ENCODE data around the gene ADAT3.
A peak's percentile ranks its signal among the peaks of the same experiment; 100 is the strongest.
"Not testable (repeated sequence)": the region's sequence is repeated elsewhere in the genome, so short reads cannot be mapped to it uniquely, and the experiment has no call there.

ADAT3 gene

GRCh38 chr19:1884719-1885334, 20.4 kb upstream of the ADAT3 start:
- peak; percentile 48 for DNase-seq

DNA sequence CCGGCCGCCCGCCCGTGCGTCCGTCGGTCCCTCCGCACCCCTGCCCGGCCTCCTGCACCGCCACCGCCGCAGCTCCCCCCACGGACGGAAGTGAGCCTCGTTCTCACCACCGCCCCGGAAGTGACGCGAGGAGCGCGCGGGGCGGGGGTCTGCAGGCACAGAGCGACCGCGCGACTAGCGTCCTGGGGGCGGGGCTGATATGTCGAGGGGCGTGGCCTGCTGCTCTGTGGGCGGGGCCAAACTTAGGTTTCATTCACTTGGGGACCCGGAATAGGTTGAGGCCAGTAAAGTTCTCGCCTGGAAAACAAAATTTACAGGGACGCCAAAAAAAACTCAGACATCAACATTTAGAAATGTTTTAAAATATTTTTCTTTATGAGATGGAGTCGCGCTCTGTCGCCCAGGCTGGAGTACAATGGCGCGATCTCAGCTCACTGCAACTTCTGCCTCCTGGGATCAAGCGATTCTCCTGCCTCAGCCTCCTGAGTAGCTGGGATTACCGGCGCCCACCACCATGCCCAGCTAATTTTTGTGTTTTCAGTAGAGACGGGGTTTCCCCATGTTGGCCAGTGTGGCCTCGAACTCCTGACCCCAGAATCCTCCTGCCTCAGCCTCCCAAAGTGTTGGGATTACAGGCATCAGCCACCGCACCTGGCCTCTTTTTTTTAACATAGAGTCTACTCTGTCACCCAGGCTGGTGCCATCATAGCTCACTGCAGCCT, 19.6 kb upstream of the ADAT3 start, which contains the start of gene ABHD17A:
TSS of gene ABHD17A (minus strand) at position 99 of the 722 bp plus-strand sequence. CDS start 3,930 bp downstream, outside the sequence.
- DNase-seq = peak; percentile 97

DNA sequence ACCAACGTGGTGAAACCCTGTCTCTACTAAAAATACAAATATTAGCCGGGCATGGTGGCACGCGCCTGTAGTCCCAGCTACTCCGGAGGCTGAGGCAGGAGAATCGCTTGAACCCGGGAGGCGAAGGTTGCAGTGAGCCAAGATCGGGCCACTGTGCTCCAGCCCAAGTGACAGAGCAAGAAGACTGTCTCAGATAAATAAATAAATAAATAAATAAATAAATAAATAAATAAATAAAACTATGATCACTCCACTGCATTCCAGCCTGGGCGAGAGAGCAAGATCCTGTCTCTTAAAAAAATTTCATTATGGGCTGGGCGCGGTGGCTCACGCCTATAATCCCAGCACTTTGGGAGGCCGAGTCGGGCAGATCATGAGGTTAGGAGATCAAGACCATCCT, 18.8 kb upstream of the ADAT3 start:
- not testable (repeated sequence) for DNase-seq

- no peak for DNase-seq
These were observed 16.8 kb upstream of the ADAT3 start for GRCh38 chr19:1888385-1888784.

- DNase-seq = no peak
These were observed 15.3 kb upstream of the ADAT3 start for GRCh38 chr19:1889907-1890306.

DNA sequence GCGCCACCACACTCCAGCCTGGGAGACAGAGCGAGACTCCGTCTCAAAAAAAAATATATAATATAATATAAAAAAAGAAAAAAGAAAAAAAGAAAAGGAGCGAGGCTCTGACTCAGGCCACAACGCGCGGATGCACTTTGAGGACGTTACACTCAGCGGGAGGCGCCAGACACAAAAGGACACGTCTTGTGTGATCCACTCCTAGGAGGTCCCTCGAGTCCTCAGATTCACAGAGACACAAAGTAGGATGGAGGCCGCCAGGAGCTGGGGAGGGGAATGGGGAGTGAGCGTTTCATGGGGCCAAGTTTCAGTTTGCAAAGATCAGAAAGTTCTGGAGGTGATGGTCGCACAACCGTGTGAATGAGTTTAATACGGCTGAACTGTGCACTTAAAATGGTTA, 11.4 kb upstream of the ADAT3 start:
- no peak for DNase-seq

DNA sequence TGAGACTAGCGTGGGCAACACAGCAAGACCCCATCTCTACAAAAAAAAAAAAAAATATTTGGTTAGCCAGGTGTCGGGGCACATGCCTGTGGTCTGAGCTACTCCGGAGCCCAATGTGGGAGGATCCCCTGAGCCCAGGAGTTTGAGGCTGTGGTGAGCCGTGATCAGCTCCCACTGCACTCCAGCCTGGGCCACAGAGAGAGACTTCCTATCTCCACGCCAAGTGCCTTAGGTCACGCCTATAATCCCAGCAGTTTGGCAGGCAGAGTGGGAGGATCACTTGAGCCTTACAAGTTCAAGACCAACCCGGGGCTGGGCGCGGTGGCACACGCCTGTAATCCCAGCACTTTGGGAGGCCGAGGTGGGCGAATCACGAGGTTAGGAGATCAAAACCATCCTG, 8.7 kb upstream of the ADAT3 start:
- no peak for DNase-seq

DNA sequence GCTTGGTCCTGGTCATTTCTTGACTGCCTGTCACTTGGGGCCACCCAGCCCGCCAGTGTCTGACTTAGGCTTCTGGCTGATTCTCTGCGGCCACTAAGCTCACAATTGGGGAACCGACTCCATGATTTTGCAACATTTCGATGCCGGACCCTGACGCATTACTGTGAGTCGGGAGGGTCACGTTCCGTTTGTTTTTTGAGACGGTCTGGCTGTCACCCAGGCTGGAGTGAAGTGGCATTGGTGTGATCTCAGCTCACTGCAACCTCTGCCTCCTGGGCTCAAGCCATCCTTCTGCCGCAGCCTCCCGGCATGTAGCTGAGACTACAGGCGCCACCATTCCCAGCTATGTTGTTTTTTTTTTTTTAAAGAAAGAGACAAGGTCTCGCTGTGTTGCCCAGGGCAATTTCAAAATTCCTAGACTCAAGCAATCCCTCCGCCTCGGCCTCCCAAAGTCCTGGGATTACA, 3.2 kb upstream of the ADAT3 start:
- DNase-seq = no peak

- no peak for DNase-seq
These were observed 2.3 kb upstream of the ADAT3 start for GRCh38 chr19:1902923-1903322.

DNA sequence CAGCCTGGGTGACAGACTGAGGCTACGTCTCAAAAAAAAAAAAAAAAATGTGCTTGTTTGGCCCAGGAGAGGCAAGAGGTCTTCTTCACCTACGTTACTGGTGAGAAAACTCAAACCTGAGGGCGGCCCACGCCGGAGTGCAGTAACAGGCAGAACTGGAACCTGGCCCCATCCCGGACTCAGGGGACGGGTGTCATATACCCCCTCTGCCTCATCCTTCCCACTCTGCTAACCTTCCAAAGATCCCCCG, 414 bp upstream of the ADAT3 start:
- no peak for DNase-seq

DNA sequence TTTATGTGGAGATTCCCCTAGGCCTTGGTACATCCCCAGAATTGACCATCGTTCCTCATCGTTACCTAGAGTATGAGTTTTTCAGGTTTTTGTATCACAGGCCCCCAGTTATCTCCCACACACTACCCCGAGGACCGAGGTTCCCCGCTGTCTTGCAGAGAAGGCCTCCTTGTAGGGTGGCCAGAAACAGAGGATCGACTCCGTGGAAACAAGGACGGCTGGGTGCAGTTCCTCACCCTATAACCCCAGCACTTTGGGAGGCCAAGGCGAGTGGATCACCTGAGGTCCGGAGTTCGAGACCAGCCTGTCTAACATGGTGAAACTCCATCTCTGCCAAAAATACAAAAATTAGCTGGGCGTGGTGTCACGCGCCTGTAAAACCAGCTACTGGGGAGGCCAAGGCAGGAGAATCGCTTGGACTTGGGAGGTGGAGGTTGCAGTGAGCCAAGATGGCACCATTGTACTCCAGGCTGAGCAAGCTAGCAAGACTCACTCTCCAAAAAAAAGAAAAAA, 720 bp downstream of the ADAT3 start:
- DNase-seq = no peak

- DNase-seq = no peak
These were observed 1.9 kb downstream of the ADAT3 start for GRCh38 chr19:1906985-1907562.

DNA sequence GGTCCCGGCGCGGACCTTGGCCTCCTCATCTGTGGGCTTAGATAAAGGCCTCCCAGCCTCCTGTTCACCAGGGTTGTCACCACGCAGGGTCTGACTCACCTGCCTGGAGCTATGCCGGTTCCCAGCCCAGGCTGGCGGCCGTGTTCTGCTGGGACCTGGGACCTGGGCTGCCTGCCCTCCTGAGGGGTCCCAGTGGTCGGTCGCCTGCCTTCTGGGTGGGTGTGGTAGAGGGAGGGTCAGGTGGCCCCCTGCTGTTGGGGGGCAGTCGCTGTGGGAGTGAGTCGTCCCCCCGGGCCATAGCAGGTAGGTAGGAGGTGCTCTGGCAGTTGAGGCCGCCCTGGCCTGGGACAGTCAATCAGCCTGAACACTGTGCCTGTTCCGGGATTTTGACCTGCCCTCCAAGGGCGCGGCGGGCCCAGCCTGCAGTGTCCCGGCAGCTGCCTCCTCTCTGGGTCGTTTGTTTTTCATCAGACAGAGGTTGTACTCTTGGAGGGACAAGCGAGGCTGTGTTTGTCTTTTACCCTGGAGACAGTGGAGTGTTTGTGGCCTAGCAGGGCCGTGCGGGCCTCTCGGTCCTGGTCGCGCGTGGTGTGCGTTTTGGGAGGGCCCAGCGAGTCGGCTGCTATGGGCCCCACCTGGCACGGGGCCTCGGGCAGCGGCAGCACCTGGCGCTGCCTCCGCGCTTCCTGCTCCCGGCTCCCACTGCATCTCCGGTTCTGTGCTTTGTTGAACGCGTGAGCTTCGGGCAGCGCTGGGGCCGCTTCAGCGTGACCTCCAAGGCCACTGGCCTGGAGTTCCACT, 2.6 kb downstream of the ADAT3 start:
- no peak for DNase-seq

DNA sequence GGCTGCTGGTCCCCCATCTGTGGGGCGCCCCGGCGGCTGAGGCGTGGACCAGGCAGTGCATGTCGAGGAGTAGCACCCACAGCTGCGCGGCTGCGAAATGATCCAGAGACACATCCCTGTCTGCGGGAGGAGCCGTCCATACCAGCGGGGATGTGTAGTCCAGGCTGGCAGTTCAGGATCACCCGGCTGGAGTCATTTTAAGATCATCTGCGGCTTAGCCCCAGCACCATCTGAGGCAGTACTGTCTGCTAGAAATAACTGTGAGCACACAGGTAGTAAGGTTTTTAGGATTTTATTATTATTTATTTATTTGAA, 3.1 kb downstream of the ADAT3 start:
- no peak for DNase-seq

- no peak for DNase-seq
These were observed 4.5 kb downstream of the ADAT3 start for GRCh38 chr19:1909761-1910080.

GRCh38 chr19:1910177-1910576, 5.0 kb downstream of the ADAT3 start:
- DNase-seq = no peak

DNA sequence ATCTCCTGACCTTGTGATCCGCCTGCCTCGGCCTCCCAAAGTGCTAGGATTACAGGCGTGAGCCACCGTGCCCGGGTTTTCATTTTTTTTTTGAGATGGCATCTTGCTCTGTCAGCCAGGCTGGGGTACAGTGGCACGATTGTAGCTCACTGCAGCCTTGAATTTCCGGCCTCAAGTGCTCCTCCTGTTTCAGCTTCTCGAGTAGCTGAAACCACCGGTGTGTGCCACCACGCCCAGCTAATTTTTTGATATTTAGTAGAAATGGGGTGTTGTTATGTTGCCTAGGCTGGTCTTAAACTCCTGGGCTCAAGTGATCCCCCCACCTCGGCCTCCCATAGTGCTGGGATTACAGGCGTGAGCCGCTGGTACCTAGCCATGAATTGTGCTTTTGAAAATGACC, 5.9 kb downstream of the ADAT3 start:
- DNase-seq = peak; percentile 54

DNA sequence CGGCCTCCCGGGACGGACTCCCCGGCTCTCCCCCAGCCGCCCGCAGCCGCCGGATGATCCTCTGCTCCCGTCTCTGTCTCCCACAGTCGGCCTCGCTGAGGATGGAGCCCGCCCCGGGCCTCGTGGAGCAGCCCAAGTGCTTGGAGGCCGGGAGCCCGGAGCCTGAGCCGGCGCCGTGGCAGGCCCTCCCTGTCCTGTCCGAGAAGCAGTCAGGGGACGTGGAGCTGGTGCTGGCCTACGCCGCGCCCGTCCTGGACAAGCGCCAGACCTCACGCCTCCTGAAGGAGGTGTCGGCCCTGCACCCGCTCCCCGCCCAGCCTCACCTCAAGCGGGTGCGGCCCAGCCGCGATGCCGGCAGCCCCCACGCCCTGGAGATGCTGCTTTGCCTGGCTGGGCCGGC, 6.8 kb downstream of the ADAT3 start:
- DNase-seq = no peak

DNA sequence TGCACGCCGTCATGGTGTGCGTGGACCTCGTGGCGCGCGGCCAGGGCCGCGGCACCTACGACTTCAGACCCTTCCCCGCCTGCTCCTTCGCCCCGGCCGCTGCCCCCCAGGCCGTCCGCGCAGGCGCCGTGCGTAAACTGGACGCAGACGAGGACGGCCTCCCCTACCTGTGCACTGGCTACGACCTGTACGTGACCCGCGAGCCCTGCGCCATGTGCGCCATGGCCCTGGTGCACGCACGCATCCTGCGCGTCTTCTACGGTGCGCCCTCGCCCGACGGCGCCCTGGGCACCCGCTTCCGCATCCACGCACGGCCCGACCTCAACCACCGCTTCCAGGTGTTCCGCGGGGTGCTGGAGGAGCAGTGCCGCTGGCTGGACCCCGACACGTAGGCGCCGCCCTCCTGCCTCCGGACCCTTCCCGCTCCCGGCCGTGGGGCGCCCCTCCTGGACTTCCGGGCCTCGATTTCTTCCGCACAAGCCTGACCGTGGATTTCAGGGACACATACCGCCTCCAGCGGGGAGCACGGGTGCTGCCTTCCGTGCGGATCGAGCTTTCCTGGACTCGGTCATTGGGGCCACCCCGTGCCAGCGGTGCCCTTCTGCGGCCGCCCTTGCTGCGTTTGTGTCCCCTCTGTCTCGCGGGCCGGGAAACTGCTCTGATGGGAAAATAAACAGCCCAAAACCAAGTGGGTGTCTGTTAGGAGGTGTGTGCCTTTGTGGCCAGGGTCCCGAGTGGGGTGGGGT, 7.7 kb downstream of the ADAT3 start:
- DNase-seq = no peak

DNA sequence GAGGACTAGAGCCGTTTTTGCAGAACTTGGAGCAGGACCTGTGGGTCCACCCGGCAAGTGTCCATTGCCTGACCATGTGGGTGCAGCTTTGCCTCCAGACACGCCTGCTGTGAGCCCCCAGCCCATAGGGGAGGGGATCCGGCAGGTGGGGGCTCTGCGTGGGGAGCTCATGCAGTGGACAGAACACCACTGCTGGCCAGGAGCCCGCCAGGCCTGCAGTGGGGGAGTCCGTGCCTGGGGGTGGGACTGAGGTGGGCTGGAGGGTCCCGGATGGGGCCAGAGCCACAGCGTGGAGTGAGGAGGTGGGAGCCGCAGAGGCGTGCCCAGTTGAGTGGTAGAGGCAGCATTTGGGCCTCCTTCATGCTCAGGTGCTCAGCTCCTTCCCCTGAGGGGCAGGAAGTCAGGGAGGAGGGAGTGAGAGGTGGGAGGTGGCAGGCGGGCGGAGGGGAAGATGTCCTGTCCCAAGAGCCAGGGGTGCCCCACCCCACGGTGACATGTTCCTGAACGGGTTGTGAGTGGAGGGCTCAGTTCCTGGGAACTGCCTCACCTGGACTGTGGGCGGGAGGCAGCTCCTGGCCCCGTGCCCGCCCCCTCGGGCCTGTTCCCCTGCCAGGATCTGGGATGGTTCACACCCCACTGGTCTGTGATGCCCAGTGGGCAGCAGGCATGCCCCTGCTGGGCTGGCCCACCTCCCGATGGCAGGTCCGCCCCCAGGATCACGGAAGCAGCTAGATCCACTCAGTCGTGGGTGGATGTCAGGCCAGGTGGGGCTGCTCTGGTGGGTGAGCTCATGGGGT, 8.8 kb downstream of the ADAT3 start:
- no peak for DNase-seq

- no peak for DNase-seq
These were observed 9.7 kb downstream of the ADAT3 start for GRCh38 chr19:1914826-1915341.

DNA sequence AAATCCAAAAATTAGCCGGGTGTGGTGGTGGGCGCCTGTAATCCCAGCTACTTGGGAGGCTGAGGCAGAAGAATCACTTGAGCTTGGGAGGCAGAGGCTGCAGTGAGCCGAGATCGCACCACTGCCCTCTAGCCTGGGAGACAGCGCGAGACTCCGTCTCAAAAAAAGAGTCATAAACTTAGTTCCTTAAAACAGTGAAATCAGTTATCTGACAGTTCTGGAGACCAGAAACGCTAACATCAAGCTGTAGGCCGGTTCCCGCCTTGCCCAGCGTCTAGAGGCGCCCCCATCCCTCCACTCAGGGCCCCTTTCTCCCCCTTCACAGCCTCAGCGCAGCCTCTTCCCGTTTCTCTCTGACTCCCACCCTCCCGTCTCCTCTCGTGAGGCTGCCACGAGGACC, 11.9 kb downstream of the ADAT3 start:
- no peak for DNase-seq
